ENCODE measurements around the gene TTC31.
"Not testable (repeated sequence)": the region's sequence is repeated elsewhere in the genome, so short reads cannot be mapped to it uniquely, and the experiment has no call there.

TTC31 gene

GRCh38 chr2:74482801-74483674 is at the start of gene TTC31, which contains the start of gene CCDC142:
TTC31 (plus strand) TSS chr2:74483081; CDS start chr2:74483096, 15 bp downstream.
CCDC142 (minus strand) TSS chr2:74482998; CDS start chr2:74482837, 161 bp downstream.
- DNase-seq: peak; percentile 98

DNA sequence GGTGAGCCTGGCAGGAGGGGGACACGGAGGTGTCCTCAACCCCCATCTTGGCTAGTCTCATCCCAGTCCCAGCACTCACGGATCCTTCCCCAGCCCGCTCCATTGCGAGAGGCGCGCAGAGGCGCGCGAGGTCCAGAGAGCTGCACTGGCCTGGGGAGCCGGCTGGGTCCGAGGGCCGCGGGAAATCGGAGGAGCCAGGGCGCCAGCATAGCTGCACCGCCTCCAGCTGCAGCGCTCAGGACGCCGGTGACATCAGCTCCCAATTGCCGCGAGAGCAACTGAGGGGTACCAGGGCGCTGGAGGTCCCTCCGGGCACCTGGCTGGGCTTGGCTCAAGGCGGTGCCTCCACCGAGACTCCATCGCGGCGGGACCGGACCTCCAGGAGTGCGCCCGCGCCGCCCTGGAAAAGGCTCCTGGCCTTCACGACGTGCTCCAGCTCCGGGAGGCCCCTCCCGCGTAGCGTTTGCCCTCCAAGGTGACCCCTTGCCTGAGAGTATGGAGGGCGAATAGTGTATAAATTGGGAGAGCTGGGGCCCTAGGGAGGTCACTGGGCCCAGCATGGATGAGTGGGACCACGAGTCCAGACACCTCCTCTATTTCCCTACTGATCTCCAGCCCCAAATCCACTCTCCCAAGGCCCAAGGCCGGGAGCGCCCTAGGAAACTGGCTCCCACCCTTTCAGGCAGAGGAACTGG is 46.6 kb upstream of the TTC31 start:
- no peak for DNase-seq

- DNase-seq: no peak
Measured at GRCh38 chr2:74436848-74437695, 45.8 kb upstream of the TTC31 start.

- DNase-seq: no peak
Measured at GRCh38 chr2:74438248-74438647, 44.6 kb upstream of the TTC31 start.

DNA sequence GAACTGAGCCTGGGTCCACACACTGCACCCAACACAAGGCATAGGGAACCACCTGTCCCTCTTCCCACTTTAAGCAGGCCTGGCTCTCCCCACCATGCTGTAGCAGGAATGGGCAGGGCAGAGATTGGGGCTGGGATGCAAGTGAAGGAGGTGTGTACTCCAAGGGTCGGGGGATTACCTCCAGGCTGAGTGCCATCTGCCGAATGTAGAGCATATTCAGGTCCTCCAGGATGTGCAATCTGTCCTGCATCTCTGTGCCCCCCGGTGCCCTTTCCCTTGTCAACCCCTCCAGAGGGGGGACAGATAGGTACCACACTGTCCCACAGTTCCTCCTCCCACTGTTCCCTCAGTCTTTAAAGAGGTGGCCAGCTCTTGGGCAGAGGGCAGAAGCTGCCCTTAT is 43.5 kb upstream of the TTC31 start:
- DNase-seq: no peak

DNA sequence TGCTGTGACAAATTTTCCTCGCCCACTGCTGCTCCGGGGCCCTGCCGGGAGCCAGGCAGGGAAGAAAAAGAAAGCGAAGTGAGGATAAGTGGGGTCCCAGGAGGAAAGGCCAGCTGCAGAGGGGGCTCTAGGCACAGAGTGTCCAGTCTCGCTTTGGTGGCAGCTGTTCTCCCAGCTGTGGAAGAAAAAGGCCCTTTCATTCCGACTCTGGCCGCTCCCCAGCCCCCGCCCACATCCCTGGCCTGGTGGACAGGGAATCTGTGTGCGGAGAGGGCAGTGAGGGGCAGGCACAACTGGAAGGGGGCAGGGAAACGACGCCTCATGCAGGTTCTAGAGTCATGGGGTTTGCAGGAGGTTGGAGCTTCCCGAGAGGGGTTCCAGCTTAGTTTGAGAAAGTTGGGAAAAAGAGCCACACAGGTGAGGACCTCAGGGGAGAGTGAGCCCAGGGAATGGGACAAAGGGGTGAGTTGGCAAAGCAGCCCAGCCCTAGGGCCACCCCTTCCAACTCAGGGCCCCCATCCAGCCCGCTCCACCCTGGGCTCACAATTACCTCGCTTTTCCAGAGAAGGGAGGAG is 43.0 kb upstream of the TTC31 start:
- no peak for DNase-seq

GRCh38 chr2:74440378-74441169 is 42.3 kb upstream of the TTC31 start:
- DNase-seq: peak; percentile 92

- DNase-seq: no peak
Measured at GRCh38 chr2:74441170-74441689, 41.7 kb upstream of the TTC31 start.

DNA sequence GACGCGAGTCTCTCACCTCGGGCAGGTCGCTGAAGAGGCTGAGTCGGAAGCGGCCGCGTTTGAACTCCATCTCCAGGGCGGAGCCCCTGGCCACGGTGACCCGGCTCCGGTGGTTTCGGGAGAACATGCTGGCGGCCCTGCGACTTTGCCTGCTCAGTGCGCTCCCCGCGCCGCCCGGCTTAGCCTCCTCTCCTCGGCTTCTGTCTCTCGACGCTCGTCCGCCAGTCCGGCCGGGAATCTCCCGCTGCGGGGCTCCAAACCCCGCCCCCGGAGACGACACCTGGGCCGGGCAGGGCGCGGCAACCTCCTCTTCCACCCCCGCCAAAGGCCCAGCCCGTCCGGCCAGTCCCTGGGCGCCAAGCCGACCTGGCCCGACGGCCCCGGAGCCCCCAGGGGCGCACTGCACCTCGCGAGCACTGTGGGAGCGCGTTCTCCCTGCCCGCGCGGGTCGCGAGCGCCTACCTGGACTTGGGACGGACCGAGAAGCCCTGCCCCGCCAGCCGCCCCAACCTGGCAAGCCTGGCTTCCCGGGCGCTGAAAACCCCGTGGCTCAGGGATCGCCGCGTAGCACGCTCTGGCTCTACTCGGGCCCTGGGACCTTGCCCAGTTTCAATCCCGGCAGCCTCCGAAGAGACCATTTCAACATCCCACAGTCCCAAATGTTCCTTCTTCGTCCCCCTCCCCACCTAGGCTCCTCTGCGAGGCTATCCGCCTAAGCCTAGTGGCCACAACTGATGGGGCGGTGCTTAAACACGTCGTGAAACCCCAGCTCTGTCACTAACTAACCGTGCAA is 41.0 kb upstream of the TTC31 start, which contains the start of gene RTKN:
Gene RTKN (minus strand): TSS at position 248 of the 793 bp plus-strand sequence. CDS start 121 bp downstream, at position 127.
- peak; percentile 93 for DNase-seq

DNA sequence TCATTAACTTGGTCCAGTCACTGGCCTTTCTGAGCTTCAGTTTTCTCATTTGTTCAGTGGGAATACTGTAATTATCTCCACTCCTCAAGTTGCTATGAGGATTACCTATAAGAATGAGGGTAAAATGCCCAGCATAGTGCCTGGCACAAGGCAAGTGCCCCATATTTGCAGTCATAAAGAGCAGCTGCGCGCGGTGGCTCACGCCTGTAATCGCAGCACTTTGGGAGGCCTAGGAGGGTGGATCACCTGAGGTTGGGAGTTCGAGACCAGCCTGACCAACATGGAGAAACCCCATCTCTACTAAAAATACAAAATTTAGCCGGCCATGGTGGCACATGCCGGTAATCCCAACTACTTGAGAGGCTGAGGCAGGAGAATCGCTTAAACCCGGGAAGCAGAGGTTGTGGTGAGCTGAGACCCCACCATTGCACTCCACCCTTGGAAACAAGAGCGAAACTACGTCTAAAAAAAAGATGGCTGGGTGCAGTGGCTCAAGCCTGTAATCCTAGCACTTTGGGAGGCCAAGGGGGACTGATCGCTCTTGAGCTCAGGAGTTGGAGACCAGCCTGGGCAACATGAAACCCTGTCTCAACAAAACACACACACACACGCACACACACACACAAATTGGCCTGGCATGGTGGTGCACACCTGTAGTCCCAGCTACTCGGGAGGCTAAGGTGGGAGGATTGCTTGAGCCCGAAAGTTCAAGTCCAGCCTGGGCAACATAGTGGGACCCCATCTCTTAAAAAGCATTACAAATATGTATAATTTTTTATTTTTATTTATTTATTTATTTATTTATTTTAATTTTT is 40.2 kb upstream of the TTC31 start:
- DNase-seq: not testable (repeated sequence)

DNA sequence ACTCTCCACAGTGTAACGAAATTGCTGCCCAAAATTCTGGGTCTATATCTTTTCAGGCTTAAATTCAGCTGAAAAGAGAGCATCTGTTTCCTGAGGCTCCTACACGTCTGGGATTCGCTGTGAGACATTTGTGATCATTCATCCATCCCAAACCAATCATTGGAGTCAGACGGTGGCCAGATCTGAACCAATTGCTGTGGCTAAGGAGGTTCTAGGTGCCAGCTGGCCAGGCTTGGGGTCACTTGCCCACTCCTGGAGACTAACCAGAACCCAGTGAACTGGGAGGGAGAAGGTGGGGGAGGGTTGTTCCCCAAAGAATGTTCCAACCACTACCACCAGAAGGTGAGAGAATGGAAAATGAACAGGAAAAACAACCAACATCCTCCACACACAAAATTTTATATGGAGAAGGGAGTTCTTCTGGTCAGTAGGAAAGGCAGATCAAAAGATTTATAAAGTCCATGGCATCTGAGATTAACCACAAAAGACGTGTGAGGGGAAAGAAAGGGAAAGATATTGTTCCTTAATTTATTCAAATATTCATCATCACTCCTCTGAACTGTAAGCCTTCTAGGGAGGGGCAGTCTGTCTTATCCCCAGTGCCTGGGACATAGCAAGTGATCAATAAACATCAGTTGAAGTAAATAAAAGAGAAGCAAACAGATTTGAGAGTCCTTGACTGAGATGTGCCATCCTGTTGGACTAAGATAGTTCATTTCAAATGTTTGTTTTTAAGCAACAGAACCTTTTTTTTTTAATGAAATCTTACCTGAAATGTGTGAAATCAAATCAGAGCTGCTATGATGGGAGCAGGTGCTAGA is 38.2 kb upstream of the TTC31 start:
- DNase-seq: no peak

GRCh38 chr2:74447230-74447999 is 35.5 kb upstream of the TTC31 start:
- DNase-seq: no peak

- no peak for DNase-seq
Measured at GRCh38 chr2:74448771-74449170, 34.1 kb upstream of the TTC31 start.

DNA sequence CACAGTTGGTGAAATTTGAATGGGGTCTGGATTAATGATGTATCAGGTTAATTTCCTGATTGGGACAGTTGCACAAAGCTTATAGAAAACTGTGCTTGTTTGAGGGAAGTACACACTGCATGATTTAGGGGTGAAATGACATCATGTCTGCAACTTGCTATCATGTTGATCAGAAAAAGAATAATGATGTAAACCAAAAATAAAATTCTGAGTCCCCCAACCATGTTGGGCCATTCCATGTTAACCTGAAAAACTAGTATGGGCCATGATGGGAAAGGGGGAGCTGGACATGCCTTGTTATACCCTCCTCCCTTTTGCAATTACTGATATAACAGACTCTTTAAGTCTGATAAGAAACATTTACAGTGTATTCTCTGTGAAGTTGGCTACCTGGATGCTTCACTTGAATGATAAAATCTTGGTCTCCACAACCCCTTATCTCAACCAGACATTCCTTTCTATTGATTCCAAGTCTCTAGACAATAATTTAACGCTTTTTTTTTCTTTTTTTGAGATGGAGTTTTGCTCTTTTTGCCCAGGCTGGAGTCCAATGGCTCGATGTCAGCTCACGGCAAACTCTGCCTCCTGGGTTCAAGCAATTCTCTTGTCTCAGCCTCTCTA is 32.2 kb upstream of the TTC31 start:
- DNase-seq: no peak

GRCh38 chr2:74454654-74455511 is 28.0 kb upstream of the TTC31 start, which contains the start of gene INO80B:
INO80B (plus strand) TSS chr2:74455087; CDS start chr2:74455117, 30 bp downstream.
- DNase-seq: peak; percentile 99

GRCh38 chr2:74457129-74457548 is 25.7 kb upstream of the TTC31 start:
- DNase-seq: no peak
